Measurements from ENCODE around the gene DIP2B. TPM values are rescaled to one million over a fixed set of nuclear protein-coding genes. Genes with fewer than 3 reads are reported as not detected.

Gene DIP2B
- total RNA-seq, 3 donors from 2014 or later: 28.3 to 39.8 (median 34.7) TPM

DNA sequence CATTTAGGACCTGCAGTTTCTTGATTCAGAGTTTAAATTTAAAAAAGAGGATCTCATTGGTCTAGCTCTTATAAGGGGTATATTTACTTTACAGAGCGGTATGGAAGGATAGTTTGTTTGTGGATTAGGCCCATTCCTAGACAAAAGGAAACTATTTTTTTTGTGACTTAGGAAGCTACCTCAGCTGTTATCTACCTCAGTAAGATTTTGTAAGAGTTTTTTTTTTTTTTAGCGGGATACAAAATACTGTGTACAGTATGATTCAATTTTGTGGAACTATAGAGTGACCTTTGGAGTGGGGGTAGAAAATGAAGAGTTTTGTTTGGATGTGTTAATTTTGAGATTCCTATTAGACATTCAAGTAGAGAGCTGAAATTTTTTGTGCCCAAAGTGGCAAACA, 154.5 kb downstream of the DIP2B start:
- Histone ChIP-seq H3K36me3 (ENCODE audit: low read depth) (no peaks in the 10 kb centered on the region), H3K9me3 (no peaks in the 10 kb centered on the region), H3K4me1 (ENCODE audit: low read depth) (peaks cover 6% of the 10 kb centered on the region), H3K4me3 (no peak overlapping the region)
- intact Hi-C loops (cut with DNase I, micrococcal nuclease): no loop called here
- DNase-seq (no peak), ATAC-seq (peak; percentile 46)
- TF ChIP-seq, protein P1, sequence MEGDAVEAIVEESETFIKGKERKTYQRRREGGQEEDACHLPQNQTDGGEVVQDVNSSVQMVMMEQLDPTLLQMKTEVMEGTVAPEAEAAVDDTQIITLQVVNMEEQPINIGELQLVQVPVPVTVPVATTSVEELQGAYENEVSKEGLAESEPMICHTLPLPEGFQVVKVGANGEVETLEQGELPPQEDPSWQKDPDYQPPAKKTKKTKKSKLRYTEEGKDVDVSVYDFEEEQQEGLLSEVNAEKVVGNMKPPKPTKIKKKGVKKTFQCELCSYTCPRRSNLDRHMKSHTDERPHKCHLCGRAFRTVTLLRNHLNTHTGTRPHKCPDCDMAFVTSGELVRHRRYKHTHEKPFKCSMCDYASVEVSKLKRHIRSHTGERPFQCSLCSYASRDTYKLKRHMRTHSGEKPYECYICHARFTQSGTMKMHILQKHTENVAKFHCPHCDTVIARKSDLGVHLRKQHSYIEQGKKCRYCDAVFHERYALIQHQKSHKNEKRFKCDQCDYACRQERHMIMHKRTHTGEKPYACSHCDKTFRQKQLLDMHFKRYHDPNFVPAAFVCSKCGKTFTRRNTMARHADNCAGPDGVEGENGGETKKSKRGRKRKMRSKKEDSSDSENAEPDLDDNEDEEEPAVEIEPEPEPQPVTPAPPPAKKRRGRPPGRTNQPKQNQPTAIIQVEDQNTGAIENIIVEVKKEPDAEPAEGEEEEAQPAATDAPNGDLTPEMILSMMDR (IDR thresholded peaks at IDR 0.05): no peak

DNA sequence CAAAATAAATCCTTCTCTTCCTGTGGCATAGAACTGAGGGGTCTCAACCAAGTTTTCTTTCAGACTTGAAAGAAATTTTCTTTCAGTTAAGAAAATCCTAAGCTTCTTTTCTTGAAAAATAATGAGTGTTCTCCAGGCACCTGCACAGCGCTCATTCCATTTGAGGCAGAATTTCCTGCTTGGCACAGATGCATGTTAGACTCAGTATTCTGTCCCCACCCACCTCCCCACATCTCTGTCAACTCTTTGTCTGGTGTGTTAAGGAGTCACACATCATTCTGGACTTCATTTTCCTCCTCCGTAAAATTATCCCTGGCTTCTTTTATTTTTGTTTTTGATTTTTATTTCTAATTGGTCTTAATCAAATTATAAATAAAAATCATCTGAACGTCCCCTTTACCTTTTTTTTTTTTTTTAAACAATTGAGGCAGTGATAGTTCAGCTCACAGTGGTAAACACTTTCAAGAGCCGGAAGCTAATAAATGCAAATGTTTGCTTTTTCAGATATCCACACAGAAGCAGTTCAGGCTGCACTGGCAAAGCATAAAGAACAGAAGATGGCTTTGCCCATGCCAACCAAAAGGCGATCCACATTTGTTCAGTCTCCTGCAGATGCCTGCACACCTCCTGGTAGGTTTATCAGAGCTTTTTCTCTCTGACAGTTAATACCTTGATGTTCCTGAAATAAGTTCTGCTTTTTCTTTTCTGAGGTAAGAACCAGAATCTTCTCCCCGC, 155.1 kb downstream of the DIP2B start:
- Histone ChIP-seq H3K9me3 (no peaks in the 10 kb centered on the region), H3K4me1 (ENCODE audit: low read depth) (peaks cover 11% of the 10 kb centered on the region), H3K4me3 (no peak overlapping the region), H3K36me3 (ENCODE audit: low read depth) (no peaks in the 10 kb centered on the region)
- intact Hi-C loops (cut with DNase I, micrococcal nuclease): no loop called here
- TF ChIP-seq, protein P1 (IDR thresholded peaks at IDR 0.05): no peak
- peak; percentile 93 for ATAC-seq
- DNase-seq: peak in 1 of 3 donors; percentile 59

DNA sequence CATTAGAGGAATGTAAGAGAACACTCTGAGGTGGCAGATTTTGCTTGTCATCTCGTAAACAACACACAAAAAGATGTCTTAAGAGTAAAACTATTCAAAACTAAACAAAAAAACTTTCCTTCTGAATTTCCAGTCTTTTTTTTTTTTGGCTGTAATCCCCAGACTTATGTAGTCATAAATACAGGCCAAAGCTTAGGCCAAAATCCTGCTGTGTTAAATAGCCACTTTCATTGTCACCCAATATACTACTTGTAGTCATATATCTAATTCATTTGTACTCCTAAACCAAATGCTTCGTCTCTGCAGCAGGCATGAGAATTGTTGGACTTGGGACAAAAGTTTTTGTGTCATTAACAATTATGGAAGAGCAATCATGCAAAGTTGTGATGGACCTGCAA, 155.6 kb downstream of the DIP2B start:
- intact Hi-C loops (cut with DNase I, micrococcal nuclease): no loop called here
- ATAC-seq (no peak), DNase-seq (no peak)

DNA sequence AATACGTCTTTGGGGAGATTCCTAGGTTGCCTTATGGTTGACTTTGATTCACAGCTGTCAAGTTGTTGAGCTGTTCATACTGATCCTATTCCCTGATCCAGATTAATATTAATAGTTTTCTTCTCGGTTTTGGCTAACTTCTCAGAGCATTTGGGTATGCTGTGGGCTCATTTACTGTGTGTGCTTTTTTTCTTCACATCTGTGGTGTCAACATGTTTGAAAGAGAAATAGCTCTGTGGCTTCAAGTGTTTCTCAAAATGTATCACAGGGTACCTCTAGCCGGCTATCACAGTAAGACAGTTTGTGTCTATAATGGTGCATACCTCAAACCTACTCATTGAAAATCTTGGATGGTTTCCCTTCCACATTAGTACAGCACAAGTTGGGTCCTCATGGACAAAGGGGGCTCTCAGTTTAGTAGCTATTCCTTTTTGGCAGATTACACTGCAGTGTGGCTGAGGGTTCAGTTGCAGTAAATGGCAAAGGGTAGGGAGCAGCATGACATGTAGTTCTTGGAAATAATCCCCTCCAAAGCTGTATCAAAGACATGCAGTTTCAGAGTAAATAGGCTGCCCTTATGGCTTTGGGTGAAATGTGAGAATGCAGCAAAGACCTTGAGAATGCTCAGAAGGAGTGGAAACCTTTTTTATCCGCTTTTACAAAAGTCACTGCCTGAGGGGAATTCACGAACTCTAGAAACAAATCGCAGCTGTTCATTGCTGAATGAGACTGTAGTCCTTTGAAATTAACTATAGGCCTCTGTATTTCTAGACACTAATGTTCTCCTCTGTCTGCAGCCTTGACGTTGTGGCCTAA, 156.7 kb downstream of the DIP2B start:
- DNase-seq (no peak), ATAC-seq (no peak)
- intact Hi-C loops (cut with DNase I, micrococcal nuclease): no loop called here
- Histone ChIP-seq H3K9me3 (no peaks in the 10 kb centered on the region), H3K36me3 (ENCODE audit: low read depth) (no peaks in the 10 kb centered on the region), H3K4me3 (no peak overlapping the region), H3K4me1 (ENCODE audit: low read depth) (peaks cover 12% of the 10 kb centered on the region)
- TF ChIP-seq, protein P1 (IDR thresholded peaks at IDR 0.05): no peak

More for the DNA sequence above, 155.6 kb downstream of the DIP2B start:
- TF ChIP-seq, protein P1 (IDR thresholded peaks at IDR 0.05): no peak
- H3K4me3 ChIP-seq: no peak overlapping the region
- H3K9me3 ChIP-seq: no peaks in the 10 kb centered on the region
- no peaks in the 10 kb centered on the region for H3K36me3 ChIP-seq (ENCODE audit: low read depth)
- H3K4me1 ChIP-seq (ENCODE audit: low read depth): peaks cover 12% of the 10 kb centered on the region

DNA sequence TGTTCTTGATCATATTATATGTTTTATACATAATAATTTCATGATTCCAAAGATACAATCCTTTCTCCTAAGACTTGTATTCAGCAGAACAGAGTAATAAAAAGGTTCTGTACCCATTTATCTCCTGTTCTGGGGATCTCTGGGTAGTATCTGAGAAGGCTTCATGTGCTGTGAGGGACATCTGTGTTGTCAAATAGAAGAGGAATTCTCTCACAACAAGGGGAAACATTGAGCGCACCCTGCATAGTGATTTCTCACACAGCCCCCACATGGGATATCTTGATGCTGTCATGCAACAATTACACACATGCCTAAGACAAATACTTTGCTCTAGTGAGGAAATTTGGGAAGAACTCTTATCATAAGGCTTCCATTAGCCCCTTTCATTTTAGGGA, 157.3 kb downstream of the DIP2B start:
- TF ChIP-seq, protein P1 (IDR thresholded peaks at IDR 0.05): no peak
- no peak for DNase-seq
- Histone ChIP-seq H3K9me3 (no peaks in the 10 kb centered on the region), H3K4me1 (ENCODE audit: low read depth) (peaks cover 12% of the 10 kb centered on the region), H3K4me3 (no peak overlapping the region), H3K36me3 (ENCODE audit: low read depth) (no peaks in the 10 kb centered on the region)
- intact Hi-C loops (cut with DNase I, micrococcal nuclease): no loop called here
- no peak for ATAC-seq
